GM18861 (cell line): ENCODE results near the gene ODF4.

Experiments
- ATAC-seq: cut with Tn5 transposase; IDR thresholded peaks from one replicate; pipeline ENCODE4 v1.9.1; 2021; ENCODE audit not compliant: unreplicated experiment

The ODF4 gene, protein sequence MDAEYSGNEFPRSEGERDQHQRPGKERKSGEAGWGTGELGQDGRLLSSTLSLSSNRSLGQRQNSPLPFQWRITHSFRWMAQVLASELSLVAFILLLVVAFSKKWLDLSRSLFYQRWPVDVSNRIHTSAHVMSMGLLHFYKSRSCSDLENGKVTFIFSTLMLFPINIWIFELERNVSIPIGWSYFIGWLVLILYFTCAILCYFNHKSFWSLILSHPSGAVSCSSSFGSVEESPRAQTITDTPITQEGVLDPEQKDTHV

GRCh38 chr17:8339540-8339939 lies at the start of gene ODF4:
TSS of gene ODF4 (plus strand) at chr17:8339840. CDS start at chr17:8340052, 212 bp downstream.
- no peak for ATAC-seq

GRCh38 chr17:8290043-8290442 lies 49.6 kb upstream of the ODF4 start:
- no peak for ATAC-seq

DNA sequence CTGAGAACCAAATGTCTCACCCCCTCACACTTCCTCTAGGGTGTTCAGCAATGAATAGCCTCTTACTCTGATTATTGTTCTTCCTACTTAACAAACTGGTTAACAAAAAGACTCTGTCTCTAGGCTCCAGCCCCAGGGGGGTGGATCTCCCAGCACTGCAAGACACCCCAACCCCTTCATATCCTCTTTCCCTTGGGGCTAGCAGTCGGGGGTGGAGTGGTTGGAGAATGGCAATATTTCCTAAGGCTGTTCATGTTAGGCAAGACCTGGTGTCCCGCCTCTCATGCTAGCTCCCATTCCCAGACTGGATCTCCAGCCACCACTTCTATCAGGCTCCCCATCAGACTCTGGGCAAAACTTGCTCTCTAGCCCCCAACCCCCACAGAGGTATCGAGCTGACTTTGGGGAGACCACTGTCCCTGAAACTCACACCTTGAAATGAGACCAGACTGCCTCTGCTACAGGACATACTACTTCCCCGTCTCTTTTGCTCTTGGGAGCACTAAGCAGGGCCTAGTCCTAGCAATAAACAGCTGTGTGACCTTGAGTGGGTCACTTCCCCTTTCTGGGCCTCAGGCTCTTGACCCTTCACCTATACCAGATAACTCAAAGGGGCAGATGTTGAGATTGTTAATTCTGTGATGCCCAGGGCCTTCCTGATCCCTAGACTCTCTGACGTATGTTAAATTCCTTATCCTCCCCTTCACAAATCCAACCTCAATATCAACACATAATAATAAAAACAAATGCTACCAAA lies 46.8 kb upstream of the ODF4 start:
- no peak for ATAC-seq

DNA sequence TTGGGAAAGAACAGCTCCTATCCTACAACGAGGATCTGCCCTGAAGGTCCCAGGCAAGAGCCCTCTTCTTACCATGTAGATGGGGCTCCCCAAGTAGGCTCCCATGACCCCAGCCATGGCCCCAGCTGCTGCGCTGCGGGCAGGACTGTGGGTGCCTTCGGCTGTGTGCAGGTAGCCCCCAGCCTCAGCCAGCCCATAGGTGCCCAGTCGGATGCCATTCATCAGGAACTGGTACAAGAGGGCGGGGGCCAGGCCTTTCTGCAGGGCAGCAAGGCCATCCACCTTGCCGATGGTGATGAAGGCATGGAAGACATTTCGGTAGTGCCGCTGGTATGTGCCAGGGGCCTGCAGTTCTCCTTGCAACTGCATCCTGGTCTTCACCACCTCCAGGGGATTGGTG lies 45.3 kb upstream of the ODF4 start:
- ATAC-seq = no peak

GRCh38 chr17:8294814-8295316 lies 44.8 kb upstream of the ODF4 start:
- no peak for ATAC-seq

GRCh38 chr17:8300226-8300625 lies 39.4 kb upstream of the ODF4 start:
- ATAC-seq = no peak

GRCh38 chr17:8300627-8301242 lies 38.9 kb upstream of the ODF4 start:
- ATAC-seq = no peak

DNA sequence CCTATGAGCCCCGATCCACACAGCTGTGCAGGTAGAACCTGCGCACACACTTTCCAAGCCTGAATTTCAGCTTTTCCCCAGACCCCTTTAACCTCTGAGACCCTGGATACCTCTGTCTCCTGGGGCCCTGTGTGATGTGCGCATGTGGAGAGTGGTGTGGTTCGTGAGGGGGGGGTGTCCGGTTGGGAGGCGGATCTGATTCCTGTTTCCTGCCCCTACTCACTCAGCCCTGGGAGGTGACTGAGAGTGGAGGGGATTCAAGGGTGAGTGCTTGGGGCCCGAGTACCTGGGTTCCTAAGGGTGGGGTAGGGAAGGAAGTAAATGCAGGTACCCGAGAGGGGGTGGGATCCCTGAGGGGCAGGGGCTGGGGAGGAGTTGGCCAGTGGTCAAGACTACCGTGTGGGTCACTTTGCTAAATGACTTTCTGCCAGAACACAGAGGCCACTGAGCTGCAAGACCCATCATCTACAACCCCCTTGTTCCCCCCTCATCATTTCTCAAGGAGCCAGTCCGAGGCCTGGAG lies 29.0 kb upstream of the ODF4 start:
- ATAC-seq = no peak

DNA sequence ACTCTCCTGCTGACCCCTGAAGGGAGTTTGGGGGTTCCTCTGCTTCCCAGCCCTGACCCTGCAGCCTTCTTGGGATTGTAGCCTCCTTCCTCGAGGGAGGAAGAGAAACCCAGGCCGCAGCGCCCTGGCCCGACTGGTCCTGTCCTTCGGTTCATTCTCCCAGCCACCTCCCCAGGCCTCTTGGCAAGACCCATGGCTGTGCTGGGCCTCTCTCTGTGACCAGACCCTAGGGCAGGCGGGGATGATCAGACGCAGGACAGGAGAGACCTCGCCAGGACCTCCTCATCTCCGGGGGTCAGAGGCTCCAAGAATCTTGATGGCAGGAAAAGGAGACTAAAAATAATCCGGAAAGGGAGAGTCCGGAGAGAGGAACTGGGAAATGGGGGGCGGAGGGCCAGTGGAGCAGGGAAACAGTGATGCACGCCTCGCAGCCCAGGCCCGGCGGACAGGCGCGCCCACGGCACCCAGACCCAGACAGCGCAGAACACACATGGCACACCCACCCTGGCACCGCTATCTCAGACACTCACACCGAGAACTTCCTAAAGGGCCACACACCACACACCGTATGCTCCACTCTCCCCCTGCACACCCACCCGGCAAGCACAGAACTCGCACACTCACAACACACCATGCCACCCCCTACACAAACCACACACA lies 28.4 kb upstream of the ODF4 start:
- ATAC-seq = no peak

- no peak for ATAC-seq
Observed at GRCh38 chr17:8312251-8312650, 27.4 kb upstream of the ODF4 start.

DNA sequence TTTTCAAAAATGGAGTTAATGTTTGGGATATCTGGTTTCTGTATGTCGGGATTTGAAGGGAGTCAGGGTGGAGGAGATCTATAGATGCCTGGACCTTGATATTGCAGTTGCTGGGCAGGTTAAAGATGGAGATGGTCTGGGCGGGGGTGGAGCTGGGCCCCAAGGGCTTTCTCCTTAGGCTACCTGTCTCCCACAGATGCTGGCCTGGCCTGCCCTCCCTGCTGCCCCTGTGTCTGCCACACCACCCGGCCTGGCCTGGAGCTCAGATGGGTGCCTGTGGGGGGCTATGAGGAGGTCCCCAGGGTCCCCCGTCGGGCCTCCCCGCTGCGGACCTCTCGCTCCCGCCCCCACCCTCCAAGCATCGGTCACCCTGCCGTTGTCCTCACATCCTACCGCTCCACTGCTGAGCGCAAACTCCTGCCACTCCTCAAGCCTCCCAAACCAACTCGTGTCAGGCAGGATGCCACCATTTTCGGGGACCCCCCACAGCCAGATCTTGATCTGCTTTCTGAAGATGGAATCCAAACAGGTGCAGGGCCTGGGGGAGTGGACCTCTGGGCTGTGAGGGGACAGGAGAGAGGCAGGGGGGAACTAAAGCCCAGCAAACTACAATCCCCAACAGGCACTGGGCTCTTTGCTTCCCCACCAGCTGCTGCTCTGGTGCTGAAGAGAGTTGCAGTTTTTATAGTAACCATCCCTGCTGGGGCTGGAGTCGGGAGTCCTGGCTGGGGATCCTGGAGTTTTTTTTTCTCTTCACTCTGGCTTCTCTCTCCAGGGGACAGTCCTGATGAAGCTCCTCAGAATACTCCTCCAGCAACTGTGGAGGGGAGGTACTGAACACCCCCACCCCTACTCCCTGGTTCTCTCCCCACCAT lies 26.7 kb upstream of the ODF4 start:
- ATAC-seq = no peak

- ATAC-seq = no peak
Observed at GRCh38 chr17:8314797-8315763, 24.6 kb upstream of the ODF4 start.

- no peak for ATAC-seq
Observed at GRCh38 chr17:8315764-8316217, 23.8 kb upstream of the ODF4 start.

DNA sequence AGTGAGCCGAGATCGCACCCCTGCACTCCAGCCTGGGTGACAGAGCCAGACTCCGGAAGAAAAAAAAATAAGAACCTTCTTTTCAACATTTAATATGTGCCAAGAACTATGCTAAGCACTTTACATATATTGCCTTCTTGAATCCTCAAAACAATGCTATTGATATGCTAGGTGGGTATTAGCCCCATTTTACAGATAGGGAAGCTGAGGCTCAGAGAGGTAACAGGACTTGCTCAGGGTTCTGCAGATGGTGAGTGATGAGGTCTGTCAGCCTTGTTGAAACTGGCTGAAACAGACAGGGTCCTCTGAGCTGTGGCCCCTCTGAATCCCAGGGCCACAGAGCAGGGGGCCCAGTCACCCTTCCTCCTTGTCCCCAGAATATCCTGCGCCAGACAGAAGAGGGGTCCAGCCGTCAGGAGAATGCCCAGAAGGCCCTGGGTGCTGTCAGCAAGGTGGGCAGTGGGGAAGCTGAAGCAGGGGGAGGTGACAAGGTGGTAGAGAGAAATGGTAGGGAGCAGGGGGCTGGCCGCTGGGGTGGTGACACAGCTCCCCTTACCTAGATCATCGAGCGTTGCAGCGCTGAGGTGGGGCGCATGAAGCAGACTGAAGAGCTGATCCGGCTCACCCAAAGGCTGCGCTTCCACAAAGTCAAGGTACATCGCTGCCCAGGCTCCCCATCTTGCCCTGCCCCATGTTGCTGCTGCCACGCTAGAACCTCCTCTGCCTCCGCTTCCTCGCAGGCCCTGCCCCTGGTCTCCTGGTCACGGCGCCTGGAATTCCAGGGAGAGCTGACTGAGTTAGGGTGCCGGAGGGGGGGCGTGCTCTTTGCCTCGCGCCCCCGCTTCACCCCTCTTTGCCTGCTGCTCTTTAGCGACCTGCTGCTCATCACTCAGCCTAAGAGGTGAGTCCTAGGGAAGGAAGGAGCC lies 21.4 kb upstream of the ODF4 start:
- ATAC-seq = no peak

DNA sequence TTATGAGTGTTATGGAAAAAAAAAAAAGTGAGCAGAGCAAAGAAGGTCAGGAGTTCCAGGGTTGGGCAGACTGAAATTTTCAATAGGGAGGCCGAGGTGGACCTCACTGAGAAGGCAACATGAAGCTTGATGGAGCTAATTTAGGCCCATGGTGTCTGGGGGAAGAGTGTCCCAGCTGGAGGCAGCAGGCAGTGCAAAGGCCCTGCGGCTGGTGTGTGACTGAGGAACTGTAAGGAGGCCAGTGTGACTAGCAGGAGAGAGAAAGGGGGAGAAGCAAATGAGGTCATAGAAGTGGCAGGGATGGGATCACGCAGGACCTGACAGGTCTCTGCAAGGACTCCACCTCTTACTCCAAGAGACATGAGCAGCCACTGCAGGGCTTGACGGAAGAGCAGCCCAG lies 19.4 kb upstream of the ODF4 start:
- no peak for ATAC-seq

DNA sequence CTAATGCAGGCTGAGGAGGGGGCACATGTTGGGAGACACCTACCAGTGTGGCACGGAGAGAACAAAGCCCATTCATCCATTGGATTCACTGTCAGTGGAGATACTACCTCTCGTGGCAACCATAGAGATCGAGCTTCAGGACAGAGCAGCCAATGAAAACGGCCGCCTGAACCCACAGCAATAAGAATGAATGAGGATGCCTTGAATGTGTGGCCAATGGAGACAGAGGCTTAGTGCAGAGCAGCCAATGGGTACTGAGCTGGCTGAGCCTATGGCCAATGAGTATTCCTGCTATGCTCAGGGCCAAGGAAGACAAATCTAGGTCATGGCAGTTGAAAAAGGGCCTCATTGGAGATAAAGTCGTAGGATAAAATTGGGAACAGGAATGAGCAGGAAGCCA lies 18.6 kb upstream of the ODF4 start:
- no peak for ATAC-seq

DNA sequence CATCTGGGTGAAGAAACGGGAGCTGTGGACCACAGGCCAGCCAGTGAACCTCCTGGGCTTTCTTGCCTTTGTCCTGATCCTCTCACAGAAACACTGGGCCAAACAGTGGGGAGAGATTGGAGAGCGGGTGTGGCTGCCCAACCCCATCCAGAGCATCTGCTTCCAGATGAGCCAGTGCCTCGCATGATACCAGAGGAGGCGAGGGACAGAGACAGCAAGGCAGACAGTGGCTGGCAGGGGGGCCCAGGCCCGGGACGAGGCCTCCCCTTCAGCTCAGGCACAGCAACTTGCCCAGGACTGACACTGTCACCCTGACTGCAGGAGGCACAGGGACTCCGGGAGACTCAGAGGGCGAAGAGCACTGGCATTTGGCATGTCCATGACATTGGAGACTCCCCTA lies 17.6 kb upstream of the ODF4 start:
- ATAC-seq = no peak

DNA sequence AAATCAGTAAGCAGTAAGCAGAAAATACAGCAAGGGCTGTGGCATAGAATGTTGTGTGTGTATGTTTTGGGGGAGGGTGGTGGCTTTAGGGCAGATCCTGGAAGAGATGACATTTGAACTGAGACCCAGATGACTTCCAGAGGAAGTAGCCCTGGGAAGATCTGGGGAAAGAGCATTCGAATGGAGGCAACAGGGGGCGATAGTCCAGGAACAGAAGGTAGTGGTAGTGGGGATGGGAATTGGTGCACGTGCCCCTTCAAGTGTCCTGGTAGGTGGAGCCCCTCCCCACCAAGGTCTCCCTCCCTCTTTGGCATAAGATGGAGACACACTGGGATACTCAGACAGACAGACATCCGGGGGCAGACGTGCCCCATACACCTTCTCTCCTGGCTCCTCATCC lies 15.5 kb upstream of the ODF4 start:
- ATAC-seq = no peak
